Stomach (tissue), 4 donors: ENCODE data around the gene REG4.

Experiments used
- EP300 ChIP-seq: sonication (generic); formaldehyde crosslinking; IDR thresholded peaks from one replicate; pipeline ENCODE4 v1.6.1; 2017; ENCODE audit warnings: antibody characterized with exemption
- POLR2A ChIP-seq, 4 donors: fragments of 450-650 bp; IDR thresholded peaks; one replicate each; pipeline ENCODE4 v1.6.1; 2016; ENCODE audit warnings: antibody characterized with exemption in 4 of 4, control low read depth in 2 of 4, mild to moderate bottlenecking in 1 of 4, moderate library complexity in 1 of 4
- TF ChIP-seq, protein P1 (sequence below), 7 experiments: fragments of 450-650 bp in 4 of 7; fragments of 200-600 bp in 3 of 7; sonication (generic) in 3 of 7; IDR thresholded peaks; one replicate each; pipeline ENCODE4 v1.5.1; 2016 to 2019; ENCODE audit warnings: antibody characterized with exemption in 7 of 7, control low read depth in 2 of 7, mild to moderate bottlenecking in 1 of 7

DNA sequence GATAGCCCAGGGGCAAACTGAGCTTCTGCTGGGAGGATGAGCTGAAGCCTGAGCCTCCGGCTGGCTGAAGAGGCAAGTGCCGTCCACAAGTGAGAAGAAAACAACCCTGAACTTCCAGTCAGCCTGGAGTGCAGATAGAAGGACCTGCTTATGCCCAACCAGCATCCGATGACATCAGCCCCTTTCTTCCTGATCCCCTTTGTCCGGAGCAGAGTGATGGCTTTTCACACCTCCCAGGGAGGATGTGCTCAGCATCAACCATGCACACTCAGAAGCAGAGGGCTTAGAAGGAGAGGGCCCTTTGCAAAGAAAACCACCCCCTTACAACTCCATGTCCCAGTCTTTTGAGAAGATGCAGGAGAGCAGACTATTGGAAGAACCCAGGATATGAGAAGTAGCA is 23.7 kb upstream of the REG4 start:
- TF ChIP-seq, protein P1, sequence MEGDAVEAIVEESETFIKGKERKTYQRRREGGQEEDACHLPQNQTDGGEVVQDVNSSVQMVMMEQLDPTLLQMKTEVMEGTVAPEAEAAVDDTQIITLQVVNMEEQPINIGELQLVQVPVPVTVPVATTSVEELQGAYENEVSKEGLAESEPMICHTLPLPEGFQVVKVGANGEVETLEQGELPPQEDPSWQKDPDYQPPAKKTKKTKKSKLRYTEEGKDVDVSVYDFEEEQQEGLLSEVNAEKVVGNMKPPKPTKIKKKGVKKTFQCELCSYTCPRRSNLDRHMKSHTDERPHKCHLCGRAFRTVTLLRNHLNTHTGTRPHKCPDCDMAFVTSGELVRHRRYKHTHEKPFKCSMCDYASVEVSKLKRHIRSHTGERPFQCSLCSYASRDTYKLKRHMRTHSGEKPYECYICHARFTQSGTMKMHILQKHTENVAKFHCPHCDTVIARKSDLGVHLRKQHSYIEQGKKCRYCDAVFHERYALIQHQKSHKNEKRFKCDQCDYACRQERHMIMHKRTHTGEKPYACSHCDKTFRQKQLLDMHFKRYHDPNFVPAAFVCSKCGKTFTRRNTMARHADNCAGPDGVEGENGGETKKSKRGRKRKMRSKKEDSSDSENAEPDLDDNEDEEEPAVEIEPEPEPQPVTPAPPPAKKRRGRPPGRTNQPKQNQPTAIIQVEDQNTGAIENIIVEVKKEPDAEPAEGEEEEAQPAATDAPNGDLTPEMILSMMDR (IDR thresholded peaks at IDR 0.05) = no peak
- no peak for TF ChIP-seq POLR2A (IDR thresholded peaks at IDR 0.05)
- TF ChIP-seq EP300 = no peak
